Activated CD4-positive, alpha-beta T cell treated with anti-CD3 and anti-CD28 coated beads for 24 hours (primary cell): ENCODE results near the gene PDPK1.

Experiments used
- DNase-seq, 2 donors: peaks; one replicate each; pipeline ENCODE4 v3.0.0-alpha.2; 2020; ENCODE audit warnings: low read depth in 2 of 2

PDPK1 gene

DNA sequence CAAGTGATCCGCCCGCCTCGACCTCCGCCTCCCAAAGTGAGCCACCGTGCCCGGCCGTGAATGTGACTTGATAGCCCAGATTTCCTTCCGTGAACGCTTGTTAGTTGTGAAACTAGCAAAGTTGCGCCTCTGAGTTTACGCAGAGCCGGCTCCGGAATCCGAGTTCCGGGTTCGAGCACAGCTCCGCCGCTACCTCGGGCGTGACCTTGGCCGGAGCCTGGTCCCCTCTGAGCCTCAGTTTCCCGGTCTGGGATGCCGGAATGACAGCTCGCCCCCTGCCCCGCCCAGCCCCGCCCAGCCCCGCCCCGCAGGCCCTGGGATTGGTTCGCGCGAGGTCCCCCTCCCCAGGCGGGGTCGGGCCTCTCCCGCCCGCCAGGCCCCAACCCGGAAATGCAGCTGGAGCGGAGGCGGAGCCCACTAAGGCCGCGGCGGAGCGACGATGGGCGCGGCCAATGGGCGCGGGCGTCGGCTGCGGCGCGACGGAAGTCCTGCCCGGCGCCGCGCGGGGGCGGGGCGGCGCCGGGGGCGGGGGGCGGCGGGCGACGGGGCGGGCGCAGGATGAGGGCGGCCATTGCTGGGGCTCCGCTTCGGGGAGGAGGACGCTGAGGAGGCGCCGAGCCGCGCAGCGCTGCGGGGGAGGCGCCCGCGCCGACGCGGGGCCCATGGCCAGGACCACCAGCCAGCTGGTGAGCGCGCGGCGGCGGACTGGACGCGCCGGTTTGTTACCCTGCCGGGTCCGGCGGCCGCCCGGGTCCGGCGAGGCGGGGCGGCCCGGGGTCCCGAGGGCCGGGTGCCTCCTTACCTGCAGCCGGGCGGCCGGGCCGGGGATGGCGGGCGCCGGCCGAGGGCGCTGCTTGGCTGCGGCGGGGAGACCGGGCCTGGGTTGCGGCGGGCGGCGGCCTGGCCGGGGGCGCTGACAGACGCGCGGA lies at the start of gene PDPK1:
Gene PDPK1 (plus strand): TSS at position 571 of the 929 bp plus-strand sequence. CDS start 92 bp downstream, at position 663.
- peak; percentile 84 to 86 for DNase-seq

DNA sequence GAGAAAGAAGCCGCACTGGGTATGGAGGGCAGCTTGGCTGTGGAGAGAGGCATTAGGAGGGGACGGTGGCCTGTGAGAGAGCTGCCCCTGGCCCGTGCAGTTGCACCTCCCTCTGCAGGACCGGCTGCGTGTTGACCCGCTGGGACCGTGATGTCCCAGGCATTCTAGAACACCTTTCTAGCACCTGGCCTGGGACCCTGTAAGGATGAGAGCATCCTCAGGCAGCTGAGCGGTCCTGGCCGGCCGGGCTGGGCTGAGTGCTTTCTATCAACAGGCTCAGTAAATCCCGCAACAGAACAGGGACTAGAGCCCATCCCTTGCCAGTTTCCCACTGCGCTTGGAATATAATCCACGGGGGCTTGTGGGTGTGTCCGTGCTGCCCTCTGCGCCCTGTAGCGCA lies 48.2 kb upstream of the PDPK1 start:
- no peak for DNase-seq

DNA sequence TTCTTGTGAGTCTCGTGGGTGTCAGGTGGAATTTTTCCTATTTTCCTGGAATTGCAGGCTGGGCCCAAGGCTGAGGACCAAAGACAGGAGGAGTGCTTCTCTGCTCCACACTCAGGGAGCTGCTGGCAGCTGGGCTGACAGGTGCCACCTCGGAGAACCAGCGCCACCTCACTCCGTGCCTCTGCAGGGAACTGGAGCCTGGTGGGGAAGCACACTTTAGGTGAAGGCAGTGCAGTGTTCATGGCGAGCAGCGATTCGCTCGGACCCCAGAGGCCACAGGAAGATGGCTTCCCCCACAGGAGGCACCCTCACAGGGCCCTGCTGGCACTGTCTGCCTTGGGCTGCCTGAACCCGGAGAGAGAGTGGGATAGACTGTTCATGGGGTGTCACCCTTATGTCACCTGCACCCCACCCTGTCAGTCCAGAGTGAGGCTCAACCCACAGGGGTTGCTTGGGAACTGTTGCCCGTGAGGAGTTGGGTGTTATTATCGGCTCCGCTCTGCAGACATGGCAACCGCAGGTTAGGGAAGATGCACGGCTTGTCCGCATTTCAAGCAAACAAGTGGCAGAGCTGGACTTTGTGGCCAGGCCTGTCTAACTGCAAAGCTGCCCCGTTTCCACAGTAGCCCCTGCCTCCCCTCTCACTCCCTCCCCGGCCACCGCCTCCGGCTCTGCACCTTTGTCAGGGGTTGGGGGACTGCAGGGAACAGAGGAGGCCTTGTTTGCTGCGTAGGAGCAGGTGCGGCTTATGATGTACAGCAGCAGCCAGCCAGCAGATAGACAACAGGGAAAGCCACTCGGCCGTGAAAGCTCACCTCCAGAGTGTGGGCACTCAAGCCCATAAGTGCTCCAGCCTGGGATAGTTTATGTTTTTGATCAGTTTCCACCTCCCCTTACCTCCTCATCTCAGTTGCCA lies 47.4 kb upstream of the PDPK1 start:
- DNase-seq, result no peak

DNA sequence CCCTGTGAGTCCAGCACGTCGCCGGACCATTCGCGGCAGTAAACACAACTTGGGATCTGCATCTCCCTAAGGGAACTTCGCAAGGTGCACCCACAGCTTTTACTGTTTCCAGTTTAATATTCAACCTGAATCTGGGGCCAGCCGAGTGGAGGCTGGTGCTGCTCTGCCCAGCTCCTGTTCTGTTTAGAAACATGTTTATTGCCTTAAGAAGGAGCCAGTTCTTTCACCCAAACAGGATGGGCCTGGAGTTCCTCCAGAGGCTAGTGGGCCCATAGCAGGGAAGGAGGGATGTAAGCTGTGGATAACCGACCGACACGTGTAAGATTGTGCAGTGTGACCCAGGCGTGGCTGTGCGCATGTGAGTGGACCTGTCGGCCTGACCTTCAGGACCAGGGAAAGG lies 45.5 kb upstream of the PDPK1 start:
- no peak for DNase-seq

DNA sequence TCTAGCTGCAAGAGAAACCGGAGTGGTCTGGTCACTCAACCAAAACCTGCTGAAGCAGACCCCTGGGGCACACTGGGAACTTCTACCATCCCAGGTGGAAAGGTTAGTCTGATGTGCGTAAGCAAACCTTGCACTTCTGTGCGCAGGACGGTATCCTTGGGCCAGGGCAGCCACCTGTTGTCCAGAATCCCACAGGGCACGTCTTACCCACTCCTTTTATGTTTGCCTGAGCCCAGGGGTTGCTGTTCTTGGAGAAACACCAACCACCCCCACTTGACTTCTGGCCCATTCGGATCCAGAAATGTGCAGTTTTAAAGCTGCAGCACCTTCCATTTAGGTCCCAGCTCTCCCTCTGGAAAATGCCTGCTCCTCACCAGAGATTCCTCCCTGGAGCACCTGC lies 44.2 kb upstream of the PDPK1 start:
- no peak for DNase-seq

DNA sequence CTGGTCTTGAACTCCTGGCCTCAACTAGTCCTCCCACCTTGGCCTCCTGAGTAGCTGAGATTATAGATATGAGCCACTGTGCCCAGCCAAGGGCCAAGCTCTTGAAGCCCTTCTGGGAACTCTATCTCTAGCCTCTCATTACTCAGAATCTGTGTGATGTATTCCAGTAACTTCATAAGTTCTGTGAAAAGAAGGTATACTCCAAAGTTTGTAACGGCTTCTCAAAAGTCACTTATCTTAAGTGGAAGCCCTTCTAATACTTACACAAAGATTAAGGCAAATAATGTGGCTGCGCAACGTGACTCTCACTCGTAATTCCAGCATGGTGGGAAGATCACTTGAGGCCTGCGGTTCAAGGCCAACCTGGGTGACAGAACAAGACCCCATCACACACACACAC lies 43.2 kb upstream of the PDPK1 start:
- no peak for DNase-seq

DNA sequence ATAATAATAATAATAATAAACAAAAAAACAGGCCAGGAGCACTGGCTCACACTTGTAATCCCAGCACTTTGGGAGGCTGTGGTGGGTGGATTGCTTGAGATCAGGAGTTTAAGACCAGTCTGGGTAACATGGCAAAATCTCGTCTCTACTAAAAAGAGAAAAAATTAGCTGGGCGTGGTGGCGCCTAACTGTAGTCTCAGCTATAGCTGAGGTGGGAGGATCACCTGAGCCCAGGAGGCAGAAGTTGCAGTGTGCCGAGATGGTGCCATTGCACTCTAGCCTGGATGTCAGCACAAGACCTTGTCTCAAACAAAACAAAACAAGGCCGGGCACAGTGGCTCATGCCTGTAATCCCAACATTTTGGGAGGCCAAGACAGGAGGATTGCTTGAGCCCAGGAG lies 42.8 kb upstream of the PDPK1 start:
- DNase-seq, result no peak

DNA sequence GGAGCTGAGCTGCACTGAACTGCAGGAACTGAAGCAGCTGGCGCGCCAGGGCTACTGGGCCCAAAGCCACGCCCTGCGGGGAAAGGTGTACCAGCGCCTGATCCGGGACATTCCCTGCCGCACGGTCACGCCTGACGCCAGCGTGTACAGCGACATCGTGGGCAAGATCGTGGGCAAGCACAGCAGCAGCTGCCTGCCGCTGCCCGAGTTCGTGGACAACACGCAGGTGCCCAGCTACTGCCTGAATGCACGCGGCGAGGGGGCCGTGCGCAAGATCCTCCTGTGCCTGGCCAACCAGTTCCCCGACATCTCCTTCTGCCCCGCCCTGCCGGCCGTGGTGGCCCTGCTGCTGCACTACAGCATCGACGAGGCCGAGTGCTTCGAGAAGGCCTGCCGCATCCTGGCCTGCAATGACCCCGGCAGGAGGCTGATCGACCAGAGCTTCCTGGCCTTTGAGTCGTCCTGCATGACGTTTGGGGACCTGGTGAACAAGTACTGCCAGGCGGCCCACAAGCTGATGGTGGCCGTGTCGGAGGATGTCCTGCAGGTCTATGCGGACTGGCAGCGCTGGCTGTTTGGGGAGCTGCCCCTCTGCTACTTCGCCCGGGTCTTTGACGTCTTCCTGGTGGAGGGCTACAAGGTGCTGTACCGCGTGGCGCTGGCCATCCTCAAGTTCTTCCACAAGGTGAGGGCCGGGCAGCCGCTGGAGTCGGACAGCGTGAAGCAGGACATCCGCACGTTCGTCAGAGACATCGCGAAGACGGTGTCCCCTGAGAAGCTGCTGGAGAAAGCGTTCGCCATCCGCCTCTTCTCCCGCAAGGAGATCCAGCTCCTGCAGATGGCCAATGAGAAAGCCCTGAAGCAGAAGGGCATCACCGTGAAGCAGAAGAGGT lies 41.4 kb upstream of the PDPK1 start:
- no peak for DNase-seq

DNA sequence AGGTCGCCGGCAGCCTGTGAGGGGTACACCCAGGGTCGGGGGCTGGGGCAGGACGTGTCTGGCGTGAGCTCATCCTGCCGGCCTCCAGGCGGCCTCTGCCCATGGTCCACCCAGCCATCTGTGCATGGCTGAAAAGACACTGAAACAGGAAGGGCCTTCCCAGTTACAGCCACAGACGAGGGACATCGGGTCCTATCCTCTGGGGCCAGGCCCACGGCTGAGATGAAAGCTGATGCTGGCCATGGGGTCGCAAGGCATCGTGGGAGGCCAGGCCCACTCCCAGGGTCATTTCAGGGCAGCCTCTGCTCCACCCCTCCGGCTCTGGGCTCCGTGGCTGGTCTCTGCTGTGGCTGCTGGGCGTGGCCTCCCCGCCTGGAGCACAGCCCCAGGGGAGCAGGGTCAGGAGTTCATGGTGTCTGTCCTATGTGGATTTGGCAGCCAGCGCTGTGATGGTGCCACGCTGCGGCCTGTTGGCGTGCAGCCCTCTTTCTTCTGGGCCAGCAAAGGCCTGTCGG lies 40.6 kb upstream of the PDPK1 start:
- DNase-seq, result no peak

DNA sequence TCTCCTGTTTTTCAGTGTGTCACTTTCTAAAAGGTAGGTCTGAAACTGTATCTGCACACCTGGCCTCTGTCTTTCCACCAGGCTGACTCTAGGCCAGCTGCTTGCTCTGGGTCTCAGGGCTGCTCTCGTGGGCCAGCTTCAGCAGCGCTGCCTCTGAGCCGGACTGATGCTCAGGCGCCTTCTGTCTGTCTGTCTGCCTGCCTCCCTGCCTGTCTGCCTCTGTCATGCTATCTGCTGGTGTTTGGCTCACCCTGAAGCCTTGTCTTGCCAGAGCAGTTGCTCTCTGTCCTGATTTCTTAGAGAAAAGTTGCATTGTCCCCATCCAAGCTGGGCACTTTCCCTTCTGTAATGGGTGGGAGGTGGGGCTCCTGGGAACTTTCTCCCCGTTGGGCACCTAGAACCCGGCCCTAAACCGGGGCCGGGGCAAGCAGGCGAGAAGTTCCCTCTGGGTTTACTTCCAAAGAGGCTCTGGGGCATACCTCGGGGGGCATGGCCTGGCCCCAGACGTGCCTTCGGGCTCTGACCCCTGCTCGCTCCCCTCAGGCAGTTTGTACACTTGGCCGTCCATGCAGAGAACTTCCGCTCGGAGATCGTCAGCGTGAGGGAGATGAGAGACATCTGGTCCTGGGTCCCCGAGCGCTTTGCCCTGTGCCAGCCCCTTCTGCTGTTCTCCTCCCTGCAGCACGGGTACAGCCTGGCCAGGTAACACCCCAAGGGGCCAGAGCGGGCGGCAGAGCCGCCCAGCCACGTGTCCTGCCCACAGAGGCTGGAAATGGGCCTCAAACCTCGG lies 39.9 kb upstream of the PDPK1 start:
- DNase-seq, result no peak

DNA sequence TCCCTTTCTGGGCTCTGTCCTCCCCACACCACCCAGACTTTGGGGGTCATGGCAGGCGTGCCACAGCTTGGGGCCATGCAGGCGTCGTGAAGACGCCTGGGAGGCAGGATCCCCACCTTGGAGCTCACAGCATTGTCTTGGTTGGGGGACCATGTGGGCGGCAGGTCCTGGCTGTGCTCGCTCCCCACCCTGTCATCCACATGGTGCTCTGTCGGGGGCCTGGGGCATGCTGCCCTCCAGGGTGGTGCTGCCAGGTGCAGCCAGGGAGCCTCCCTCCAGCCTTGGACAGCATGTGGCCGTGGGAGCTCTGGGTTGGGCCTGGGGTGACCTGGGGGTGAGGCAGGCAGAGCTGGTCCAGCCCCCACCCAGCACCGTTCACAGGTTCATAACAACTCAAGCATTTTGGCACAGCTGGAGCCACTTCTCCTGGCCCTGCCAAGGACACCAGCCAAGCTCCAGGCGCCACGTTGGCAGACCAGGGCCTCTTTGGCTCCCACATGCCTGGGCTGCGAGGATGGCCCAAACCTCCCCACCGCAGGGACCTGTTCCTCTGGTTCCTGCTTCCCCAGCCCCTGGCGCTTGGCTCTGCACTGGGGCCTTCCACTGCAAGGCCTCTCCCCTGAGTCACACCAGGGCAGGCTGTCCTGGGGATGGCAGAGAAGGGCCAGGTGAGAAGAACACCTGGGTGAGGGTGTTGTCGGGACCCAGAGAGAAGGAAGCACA lies 39.1 kb upstream of the PDPK1 start:
- DNase-seq, result no peak

DNA sequence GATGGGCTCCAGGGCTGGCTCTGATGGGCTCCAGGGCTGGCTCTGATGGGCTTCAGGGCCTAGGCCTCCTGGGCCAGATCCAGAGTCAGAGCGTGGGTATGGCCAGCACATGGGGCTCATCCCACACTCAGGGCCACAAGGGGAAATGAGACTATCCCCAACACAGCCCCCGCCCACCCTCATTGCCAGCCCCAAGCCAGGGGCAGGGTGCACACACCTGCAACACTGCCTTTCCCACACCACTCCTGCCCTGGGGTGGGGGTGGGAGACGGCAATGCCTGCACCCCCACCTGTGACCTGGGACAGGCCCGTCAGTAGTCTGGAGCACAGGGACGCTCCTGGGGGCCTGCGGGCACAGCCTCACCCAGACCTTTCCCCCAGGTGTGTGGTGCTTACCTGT lies 38.4 kb upstream of the PDPK1 start:
- no peak for DNase-seq

DNA sequence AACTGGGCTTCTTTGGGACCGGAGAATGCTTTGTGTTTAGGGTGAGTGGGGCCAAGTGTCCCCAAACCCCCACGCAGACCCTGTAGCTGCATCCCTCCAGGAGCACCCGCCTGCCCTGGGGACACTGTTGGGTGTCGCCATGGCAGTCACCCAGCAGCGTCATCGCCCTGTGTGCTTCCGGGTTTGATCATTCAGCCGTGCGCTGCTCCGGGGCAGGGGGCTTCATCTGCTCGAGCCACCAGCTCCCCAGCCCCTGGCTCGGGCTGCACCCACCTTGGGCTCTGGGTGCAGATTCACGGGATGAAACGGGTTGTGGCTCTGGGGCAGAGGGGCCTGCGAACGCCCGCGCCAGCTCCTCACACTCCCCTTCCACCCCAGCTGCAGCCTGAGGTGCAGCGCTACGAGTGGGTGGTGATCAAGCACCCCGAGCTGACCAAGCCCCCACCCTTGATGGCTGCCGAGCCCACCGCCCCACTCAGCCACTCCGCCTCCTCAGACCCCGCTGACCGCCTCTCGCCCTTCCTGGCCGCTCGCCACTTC lies 37.9 kb upstream of the PDPK1 start:
- DNase-seq, result no peak

DNA sequence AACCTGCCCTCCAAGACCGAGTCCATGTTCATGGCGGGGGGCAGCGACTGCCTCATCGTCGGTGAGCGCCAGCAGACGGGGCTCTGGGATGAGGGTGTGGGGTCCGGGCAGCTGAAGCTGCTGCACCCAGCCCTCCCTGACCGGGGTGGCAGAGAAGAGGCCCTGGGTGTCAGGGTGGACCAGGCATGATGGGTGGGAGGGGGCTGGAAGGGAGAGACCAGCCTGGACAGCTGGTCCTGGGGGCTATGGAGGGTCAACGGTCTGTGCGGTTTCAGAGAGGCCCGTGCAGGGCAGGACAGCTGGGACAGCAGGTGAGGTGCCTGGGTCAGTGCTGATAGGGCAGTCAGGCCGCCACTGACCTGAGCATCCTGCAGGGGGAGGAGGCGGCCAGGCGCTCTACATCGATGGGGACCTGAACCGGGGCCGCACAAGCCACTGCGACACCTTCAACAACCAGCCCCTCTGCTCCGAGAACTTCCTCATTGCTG lies 37.3 kb upstream of the PDPK1 start:
- DNase-seq, result no peak

DNA sequence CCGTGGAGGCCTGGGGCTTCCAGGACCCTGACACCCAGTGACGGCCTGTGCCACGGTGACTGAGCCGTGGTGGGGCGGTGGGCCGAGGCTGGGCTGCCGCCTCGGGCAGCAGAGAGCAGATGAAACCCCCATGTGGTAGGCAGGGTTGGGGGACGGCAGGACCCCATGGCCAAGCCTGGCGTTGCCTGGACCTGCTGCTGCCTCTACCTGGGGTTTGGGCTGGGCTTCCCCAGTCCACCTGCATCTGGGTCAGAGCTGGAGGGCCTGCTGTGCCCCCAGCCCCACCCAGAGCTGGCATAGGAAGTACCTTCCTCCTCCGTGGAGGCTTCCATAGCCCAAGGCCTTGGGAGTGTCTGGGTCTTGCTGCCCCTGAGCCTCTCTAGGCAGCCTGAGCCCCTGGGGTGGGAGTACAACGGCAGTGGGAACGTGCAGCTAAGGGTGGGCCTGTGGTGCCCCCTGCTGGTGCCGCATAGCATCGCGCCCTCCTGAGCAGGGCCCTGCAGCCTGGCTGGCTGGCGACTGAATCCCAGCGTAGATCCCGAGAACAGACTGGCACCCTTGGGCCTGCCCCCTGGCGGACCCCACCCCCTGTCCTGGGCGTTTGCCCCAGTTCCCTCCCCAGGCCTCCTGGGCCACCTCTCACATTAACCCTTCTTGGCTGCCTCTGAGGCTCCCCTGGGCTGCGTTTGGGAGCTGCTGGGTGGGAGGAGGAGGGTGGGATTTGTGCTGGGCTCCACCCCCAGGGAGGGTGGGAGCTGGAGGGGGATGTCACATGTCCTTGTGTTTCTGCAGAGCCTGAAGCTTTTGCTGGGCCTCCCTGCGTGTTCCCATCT lies 36.7 kb upstream of the PDPK1 start:
- peak; percentile 69 to 70 for DNase-seq

DNA sequence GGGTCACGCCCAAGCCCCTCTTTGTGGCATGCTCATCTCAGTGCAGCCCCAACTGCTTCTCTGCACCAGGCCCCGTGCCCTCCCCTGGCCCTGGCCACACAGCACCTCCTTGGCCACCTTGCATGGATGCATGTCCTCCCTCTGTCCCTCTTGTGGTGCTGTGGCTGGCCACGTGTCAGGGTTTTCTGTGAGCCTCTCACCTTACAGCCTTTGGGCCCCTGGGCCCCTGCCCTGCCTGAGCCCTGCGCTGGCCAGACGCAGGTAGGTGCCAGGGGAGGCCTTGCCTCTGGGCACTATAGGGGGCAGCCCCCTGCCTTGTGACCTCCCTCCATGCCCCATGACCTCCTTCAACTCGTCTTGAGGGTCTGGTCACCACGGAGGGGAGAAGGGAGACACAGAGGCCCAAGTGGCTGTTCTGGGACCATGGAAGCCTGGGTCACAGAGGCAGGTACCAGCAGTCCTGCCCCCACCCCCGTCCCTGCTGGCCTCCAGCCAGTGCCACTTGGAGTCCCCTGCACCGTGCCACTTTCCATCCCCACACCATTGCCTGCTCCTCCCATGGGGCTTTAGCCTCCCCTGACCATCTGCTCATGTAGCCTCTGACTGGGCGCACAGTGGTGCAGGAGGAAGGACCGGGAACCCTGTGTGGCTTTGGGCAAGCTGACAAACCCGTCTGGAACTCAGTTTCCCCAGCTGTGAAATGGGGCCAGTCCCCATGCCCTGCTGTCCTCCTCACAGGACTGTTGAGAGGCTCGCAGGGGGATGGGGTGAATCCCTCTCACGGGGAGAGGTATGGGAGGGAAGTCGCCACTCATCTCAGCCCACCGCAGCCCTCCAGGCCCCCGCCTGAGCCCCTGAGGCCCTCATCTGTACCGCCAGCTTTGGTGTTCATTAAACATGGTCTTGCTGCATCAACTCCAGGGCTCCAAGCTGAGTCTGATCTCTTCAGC lies 35.6 kb upstream of the PDPK1 start:
- no peak for DNase-seq

DNA sequence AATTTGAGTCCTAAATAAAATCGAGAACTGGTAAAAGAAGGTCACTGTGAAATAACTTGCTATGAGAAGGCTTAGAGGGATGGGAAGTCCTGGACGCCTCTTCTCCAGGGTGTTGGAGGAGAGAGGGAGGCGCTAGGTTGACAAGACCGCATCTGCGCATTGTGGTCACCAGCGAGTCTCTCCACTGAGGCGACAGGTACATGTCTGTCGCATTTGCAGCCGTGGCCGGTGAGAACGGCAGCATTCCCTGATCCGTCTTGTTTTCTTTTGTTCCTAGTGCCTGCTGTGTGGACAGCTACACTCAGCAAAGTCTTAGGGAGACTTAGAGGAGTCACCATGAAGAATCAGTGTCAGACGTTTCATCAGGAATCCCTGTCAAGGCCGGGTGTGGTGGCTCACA lies 32.1 kb upstream of the PDPK1 start:
- DNase-seq, result no peak
